SK-N-SH (cell line): ENCODE data around the gene GCN1. TPM values are rescaled to one million over a fixed set of nuclear protein-coding genes. Genes with fewer than 3 reads are reported as not detected.

Experiments
- CTCF ChIA-PET: fragments of 300-600, 350-600 bp; formaldehyde crosslinking; extraction: SDS; loops from one replicate; lab custom pipeline; 2021; lab: Yijun Ruan, JAX
- POLR2A ChIA-PET: fragments of 350-600 bp; sonication (Branson Sonifier 250); formaldehyde crosslinking; extraction: SDS; loops from one replicate; lab custom pipeline; 2020; ENCODE audit warnings: antibody characterized with exemption, inconsistent platforms; lab: Yijun Ruan, JAX
- DNase-seq: peaks from one replicate; pipeline ENCODE4 v3.0.0; 2012
- H2AFZ ChIP-seq: fragments of 200-600 bp; sonication (generic); 2 replicates; pipeline ENCODE4 v1.8.1; 2016; ENCODE audit warnings: antibody characterized with exemption, mild to moderate bottlenecking, low read depth
- H3F3A ChIP-seq: fragments of 200-600 bp; sonication (generic); replicated peaks from 2 replicates; pipeline ENCODE3; 2016; ENCODE audit warnings: antibody characterized with exemption, mild to moderate bottlenecking; ENCODE audit not compliant: insufficient read depth
- H3K27ac ChIP-seq, 2 experiments: fragments of 200-500 bp in 1 of 2; fragments of 200-600 bp in 1 of 2; sonication (Bioruptor generic) in 1 of 2; sonication (generic), shearing (Covaris generic) in 1 of 2; 2 replicates each; pipeline versions ENCODE4 v1.5.1 to v1.6.1; 2014 to 2016; ENCODE audit warnings: low read depth in 2 of 2, inconsistent platforms in 1 of 2, low read length in 1 of 2, mild to moderate bottlenecking in 1 of 2, mixed read lengths in 1 of 2
- H3K27me3 ChIP-seq: fragments of 200-600 bp; sonication (generic), shearing (Covaris generic); 2 replicates; pipeline ENCODE4 v1.6.1; 2016; ENCODE audit warnings: mixed run types; ENCODE audit not compliant: insufficient read depth
- H3K36me3 ChIP-seq, 2 experiments: fragments of 200-500 bp in 1 of 2; fragments of 200-600 bp in 1 of 2; sonication (Bioruptor generic) in 1 of 2; sonication (generic) in 1 of 2; replicated peaks in 1 of 2; 2 replicates each; pipeline versions ENCODE3 to v1.5.1; 2014 to 2016; ENCODE audit warnings: low read length in 1 of 2, mild to moderate bottlenecking in 1 of 2; ENCODE audit not compliant: insufficient read depth in 2 of 2, control insufficient read depth in 1 of 2
- H3K4me1 ChIP-seq, 2 experiments: fragments of 200-500 bp in 1 of 2; fragments of 200-600 bp in 1 of 2; sonication (Bioruptor generic) in 1 of 2; sonication (generic), shearing (Covaris generic) in 1 of 2; 2 replicates each; pipeline versions ENCODE4 v1.5.1 to v1.6.1; 2014 to 2016; ENCODE audit warnings: low read depth in 1 of 2, low read length in 1 of 2, mixed run types in 1 of 2; ENCODE audit not compliant: insufficient read depth in 2 of 2, control insufficient read depth in 1 of 2
- H3K4me2 ChIP-seq: fragments of 200-600 bp; sonication (generic), shearing (Covaris generic); 2 replicates; pipeline ENCODE4 v1.6.1; 2017; ENCODE audit warnings: mixed run types
- H3K4me3 ChIP-seq, 2 experiments: fragments of 200-500 bp in 1 of 2; fragments of 200-600 bp in 1 of 2; sonication (Bioruptor generic) in 1 of 2; sonication (generic), shearing (Covaris generic) in 1 of 2; 2 replicates each; pipeline versions ENCODE4 v1.5.1 to v1.8.1; 2014 to 2016; ENCODE audit warnings: low read depth in 2 of 2, inconsistent platforms in 1 of 2, low read length in 1 of 2, mild to moderate bottlenecking in 1 of 2, mixed read lengths in 1 of 2, moderate library complexity in 1 of 2
- H3K79me2 ChIP-seq: fragments of 200-600 bp; sonication (generic); 2 replicates; pipeline ENCODE4 v1.8.1; 2017; ENCODE audit warnings: mild to moderate bottlenecking; ENCODE audit not compliant: insufficient read depth
- H3K9ac ChIP-seq: fragments of 200-600 bp; sonication (generic); 2 replicates; pipeline ENCODE4 v1.6.1; 2017; ENCODE audit warnings: mixed run types
- H3K9me2 ChIP-seq: fragments of 200-600 bp; sonication (generic); 2 replicates; pipeline ENCODE4 v1.6.1; 2017; ENCODE audit warnings: mixed run types
- H3K9me3 ChIP-seq: fragments of 200-600 bp; sonication (generic); 2 replicates; pipeline ENCODE4 v1.6.1; 2017; ENCODE audit warnings: mixed run types, mild to moderate bottlenecking, moderate library complexity
- H4K20me1 ChIP-seq: fragments of 200-600 bp; sonication (generic); 2 replicates; pipeline ENCODE4 v1.6.1; 2017; ENCODE audit warnings: mild to moderate bottlenecking, mixed run types; ENCODE audit not compliant: insufficient read depth
- CHD2 ChIP-seq: fragments of 150-350 bp; IDR thresholded peaks from 2 replicates; pipeline ENCODE4 v1.6.1; 2018; ENCODE audit warnings: low read length; ENCODE audit not compliant: partially characterized antibody
- ELF1 ChIP-seq: IDR thresholded peaks from 2 replicates; pipeline ENCODE4 v1.4.0; 2012
- EP300 ChIP-seq, 2 experiments: IDR thresholded peaks; 2 replicates each; pipeline versions ENCODE4 v1.4.0 to v1.6.1; 2012; ENCODE audit warnings: borderline replicate concordance in 1 of 2, low read depth in 1 of 2, low read length in 1 of 2
- EZH2phosphoT487 ChIP-seq: fragments of 200-600 bp; sonication (generic); IDR thresholded peaks from 2 replicates; pipeline ENCODE4 v1.6.1; 2017; ENCODE audit warnings: low read depth, mixed run types, mild to moderate bottlenecking, antibody characterized with exemption, moderate library complexity, borderline replicate concordance
- JUND ChIP-seq: IDR thresholded peaks from 2 replicates; pipeline ENCODE4 v1.4.0; 2012
- MXI1 ChIP-seq: IDR thresholded peaks from 2 replicates; pipeline ENCODE4 v1.6.1; 2012; ENCODE audit warnings: mild to moderate bottlenecking, low read depth, low read length, improper control_type of control experiment
- NFIC ChIP-seq: IDR thresholded peaks from 2 replicates; pipeline ENCODE4 v1.4.0; 2012; ENCODE audit warnings: borderline replicate concordance
- POLR2AphosphoS5 ChIP-seq: IDR thresholded peaks from 2 replicates; pipeline ENCODE4 v1.6.1; 2012; ENCODE audit warnings: low read depth, low read length
- SMC3 ChIP-seq: IDR thresholded peaks from 2 replicates; pipeline ENCODE4 v1.6.1; 2012; ENCODE audit warnings: low read depth, low read length, improper control_type of control experiment
- TCF12 ChIP-seq: IDR thresholded peaks from 2 replicates; pipeline ENCODE4 v1.4.0; 2012
- TEAD4 ChIP-seq: IDR thresholded peaks from 2 replicates; pipeline ENCODE4 v1.4.0; 2012; ENCODE audit warnings: mild to moderate bottlenecking, borderline replicate concordance; ENCODE audit not compliant: insufficient read depth
- WGBS: methylation state at CpG from one replicate; pipeline ENCODE4 v1.1.6; 2017; ENCODE audit warnings: low lambda C conversion rate; 5-methylcytosine and 5-hydroxymethylcytosine counted together
- polyA plus RNA-seq, 3 experiments: library from polyadenylated mRNA; depleted of rRNA; stranded (reverse); fragments of >200 nt; gene quantifications; 2 replicates each; pipeline ENCODE4 v1.2.3, GENCODE V29; 2012
- TF ChIP-seq, protein P1 (sequence below): IDR thresholded peaks from 2 replicates; pipeline ENCODE4; 2012
- TF ChIP-seq, protein P2 (sequence below): IDR thresholded peaks from 2 replicates; pipeline ENCODE4 v1.4.0; 2012; ENCODE audit warnings: low read depth
- TF ChIP-seq, protein P3 (sequence below): fragments of 200-600 bp; sonication (generic); IDR thresholded peaks from 2 replicates; pipeline ENCODE4 v1.6.1; 2017; ENCODE audit warnings: antibody characterized with exemption, mild to moderate bottlenecking, moderate library complexity

GCN1 gene
- polyA plus RNA-seq, 1 of the 3 experiments (the other 2 are of a cell fraction) = 54.4 TPM

DNA sequence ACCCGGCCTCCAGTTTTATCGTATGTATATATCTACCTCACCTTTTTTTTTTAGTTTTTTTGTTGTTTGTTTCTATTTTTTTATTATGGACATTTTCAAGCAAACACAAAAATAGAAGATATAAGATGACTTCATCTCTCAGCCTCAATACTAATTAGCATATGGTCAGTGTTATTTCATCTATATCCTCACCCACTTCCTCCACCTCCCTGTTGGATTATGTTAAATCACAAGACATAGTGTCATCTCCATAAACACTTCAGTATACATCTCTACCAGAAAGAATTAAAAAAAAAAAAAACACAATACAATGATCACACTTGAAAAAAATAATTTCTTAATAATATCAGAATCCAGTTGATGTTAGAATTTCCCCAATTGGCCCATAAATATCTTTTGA lies 112.9 kb downstream of the GCN1 start:
- Histone ChIP-seq H3F3A (no peaks in the 10 kb centered on the region), H3K27ac (no peak overlapping the region), H3K4me1 (peaks cover 0 to 2% of the 10 kb centered on the region in 2 experiments; a peak in 1 of 4 replicates), H3K9me2 (no peaks in the 10 kb centered on the region), H3K9ac (no peak overlapping the region), H3K79me2 (no peaks in the 10 kb centered on the region), H3K27me3 (no peaks in the 10 kb centered on the region), H3K9me3 (no peaks in the 10 kb centered on the region), H2AFZ (no peak overlapping the region), H4K20me1 (no peaks in the 10 kb centered on the region), H3K4me3 (no peak overlapping the region), H3K4me2 (no peak overlapping the region), H3K36me3 (no peaks in the 10 kb centered on the region)
- DNase-seq = no peak
- no peak for TF ChIP-seq POLR2AphosphoS5
- TF ChIP-seq MXI1 = no peak
- TF ChIP-seq, protein P1, sequence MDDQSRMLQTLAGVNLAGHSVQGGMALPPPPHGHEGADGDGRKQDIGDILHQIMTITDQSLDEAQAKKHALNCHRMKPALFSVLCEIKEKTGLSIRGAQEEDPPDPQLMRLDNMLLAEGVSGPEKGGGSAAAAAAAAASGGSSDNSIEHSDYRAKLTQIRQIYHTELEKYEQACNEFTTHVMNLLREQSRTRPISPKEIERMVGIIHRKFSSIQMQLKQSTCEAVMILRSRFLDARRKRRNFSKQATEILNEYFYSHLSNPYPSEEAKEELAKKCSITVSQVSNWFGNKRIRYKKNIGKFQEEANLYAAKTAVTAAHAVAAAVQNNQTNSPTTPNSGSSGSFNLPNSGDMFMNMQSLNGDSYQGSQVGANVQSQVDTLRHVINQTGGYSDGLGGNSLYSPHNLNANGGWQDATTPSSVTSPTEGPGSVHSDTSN = no peak
- ChIA-PET POLR2A (no interaction called here), CTCF (no interaction called here)
- WGBS = 93% methylated on average over 2 of the region's 2 CpGs

DNA sequence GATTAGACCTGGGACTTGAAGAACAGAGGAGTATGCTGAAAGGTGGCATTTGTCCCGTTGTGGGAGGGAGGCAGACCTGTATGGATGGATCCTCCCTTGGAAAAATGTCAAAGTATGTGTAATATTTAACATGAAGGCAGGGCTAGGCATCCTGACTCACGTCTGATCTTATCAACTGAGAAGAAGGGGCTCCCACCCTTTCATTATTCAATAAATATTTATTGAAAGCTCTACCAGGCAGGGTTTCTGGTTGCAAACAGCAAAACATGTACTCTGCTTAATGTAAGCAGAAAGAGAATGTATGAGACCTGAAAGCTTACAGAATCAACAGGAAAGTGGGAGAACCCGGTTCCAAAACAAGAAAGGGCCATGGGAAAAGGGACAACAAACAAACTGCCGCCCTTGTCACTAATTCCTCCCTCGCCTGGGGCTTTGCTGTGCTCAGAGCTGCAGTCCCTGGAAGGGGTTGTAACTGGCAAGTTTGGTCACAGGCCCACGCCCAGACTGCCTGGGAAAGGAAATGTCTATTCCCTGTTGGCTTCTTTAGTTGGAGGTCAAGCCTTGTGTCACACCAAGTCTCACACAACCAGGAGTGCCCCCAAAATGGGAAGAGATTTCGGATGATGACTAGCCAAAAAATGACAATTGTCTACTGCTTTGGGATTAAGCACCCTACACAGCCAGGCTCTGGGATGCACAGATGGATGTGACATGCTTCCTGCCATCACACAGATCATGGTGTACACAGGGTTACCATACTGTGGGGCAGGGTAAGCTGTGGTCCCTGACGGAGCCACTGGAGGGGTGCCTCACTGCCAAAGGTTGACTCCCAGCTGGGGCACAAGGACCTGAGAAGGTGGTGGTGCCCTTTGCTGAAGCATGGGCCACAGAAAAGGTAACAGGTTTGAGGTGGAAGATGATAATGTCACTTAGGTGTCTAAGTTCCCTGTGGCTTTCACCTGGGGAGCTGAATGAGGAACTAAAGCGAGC lies 114.8 kb downstream of the GCN1 start:
- Histone ChIP-seq H3K27ac (no peak overlapping the region), H2AFZ (no peak overlapping the region), H3K4me1 (no peaks in the 10 kb centered on the region; a peak in 1 of 4 replicates), H3K4me2 (no peak overlapping the region), H3K79me2 (no peaks in the 10 kb centered on the region), H3K27me3 (no peaks in the 10 kb centered on the region; the same call in 1 of the 2 replicates)
- WGBS = 56% methylated on average over 9 of the region's 9 CpGs
- CTCF ChIA-PET = interaction anchor here (0.6 to 1.3 kb wide), 2 partner anchors 32 to 714 kb away, joined by 3 to 4 read pairs; no protein-coding TSS in a partner anchor
- POLR2A ChIA-PET = no interaction called here
- TF ChIP-seq SMC3 (no peak), TCF12 (no peak), JUND (no peak), EZH2phosphoT487 (no peak), TEAD4 (no peak), MXI1 (no peak), EP300 (IDR thresholded peaks at IDR 0.05; ENCODE audit: borderline replicate concordance in 1 of 2, low read depth in 1 of 2, low read length in 1 of 2) (no peak), NFIC (no peak), CHD2 (no peak), ELF1 (no peak)
- TF ChIP-seq, protein P2, sequence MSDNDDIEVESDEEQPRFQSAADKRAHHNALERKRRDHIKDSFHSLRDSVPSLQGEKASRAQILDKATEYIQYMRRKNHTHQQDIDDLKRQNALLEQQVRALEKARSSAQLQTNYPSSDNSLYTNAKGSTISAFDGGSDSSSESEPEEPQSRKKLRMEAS = no peak
- TF ChIP-seq, protein P3, sequence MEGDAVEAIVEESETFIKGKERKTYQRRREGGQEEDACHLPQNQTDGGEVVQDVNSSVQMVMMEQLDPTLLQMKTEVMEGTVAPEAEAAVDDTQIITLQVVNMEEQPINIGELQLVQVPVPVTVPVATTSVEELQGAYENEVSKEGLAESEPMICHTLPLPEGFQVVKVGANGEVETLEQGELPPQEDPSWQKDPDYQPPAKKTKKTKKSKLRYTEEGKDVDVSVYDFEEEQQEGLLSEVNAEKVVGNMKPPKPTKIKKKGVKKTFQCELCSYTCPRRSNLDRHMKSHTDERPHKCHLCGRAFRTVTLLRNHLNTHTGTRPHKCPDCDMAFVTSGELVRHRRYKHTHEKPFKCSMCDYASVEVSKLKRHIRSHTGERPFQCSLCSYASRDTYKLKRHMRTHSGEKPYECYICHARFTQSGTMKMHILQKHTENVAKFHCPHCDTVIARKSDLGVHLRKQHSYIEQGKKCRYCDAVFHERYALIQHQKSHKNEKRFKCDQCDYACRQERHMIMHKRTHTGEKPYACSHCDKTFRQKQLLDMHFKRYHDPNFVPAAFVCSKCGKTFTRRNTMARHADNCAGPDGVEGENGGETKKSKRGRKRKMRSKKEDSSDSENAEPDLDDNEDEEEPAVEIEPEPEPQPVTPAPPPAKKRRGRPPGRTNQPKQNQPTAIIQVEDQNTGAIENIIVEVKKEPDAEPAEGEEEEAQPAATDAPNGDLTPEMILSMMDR = no peak
- TF ChIP-seq, all 33 proteins: peak for 0
- no peak overlapping the region for H3K4me3 ChIP-seq
- no peaks in the 10 kb centered on the region for H3F3A ChIP-seq
- H3K36me3 ChIP-seq = no peaks in the 10 kb centered on the region
- H3K9me3 ChIP-seq = no peaks in the 10 kb centered on the region
- DNase-seq = no peak
- H4K20me1 ChIP-seq = no peaks in the 10 kb centered on the region
- H3K9me2 ChIP-seq = no peaks in the 10 kb centered on the region
- no peak overlapping the region for H3K9ac ChIP-seq
